Tongue (tissue), 2 donors: Measurements from ENCODE around the gene KRTAP19-8. TPM values are rescaled to one million over a fixed set of nuclear protein-coding genes. Genes with fewer than 3 reads are reported as not detected.

ENCODE experiments used
- DNase-seq: peaks from one replicate; pipeline ENCODE4 v3.0.0-alpha.2; 2015
- total RNA-seq: library from RNA; depleted of rRNA; stranded (reverse); fragments of >200 nt; gene quantifications from one replicate; pipeline ENCODE4 v1.2.3, GENCODE V29; 2014

KRTAP19-8 gene
- total RNA-seq, 1 donor from 2014 or later: not detected

GRCh38 chr21:31012133-31013089, 25.9 kb downstream of the KRTAP19-8 start:
- no peak for DNase-seq

- DNase-seq: no peak
Observed at GRCh38 chr21:31011412-31011811, 26.9 kb downstream of the KRTAP19-8 start.

GRCh38 chr21:31008355-31008754, 29.9 kb downstream of the KRTAP19-8 start:
- no peak for DNase-seq

DNA sequence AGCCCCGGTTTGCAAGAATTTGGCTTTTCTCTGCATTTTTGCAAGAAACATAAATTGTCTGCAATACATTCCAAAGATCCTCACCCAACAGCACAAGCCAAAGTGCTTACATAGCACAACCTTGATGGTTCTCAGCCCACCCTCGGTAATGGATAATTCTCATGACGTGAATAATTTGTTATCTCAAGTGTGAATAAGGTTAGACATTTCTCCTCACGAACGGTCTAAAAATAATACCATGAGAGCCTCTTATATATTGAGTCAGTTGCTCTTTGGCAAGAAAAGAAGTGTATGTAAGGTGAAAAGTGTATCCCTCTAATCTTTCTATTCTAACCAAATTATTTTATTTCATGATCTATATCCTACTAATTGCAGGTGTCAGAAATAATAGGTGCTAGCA, 33.3 kb downstream of the KRTAP19-8 start:
- no peak for DNase-seq

DNA sequence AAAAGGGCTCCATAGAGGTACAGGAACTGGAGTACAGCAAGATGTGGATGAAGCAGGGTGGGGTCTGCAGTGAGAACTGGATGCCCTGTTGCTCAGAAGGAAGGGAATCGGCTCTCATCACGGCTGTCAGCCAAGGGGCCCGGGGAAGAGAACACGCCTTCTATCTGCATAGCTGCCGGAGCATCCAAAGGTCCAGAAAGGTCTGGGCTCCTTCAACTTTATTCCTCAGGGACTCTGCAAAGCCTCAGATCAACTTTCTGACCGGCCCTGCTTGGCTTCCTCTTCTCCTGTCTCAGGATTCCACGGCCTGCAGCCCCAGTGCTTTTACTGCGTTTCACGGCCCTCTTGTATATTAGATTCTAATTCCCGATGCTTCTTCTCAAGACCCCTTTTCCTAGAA, 34.8 kb downstream of the KRTAP19-8 start:
- no peak for DNase-seq

DNA sequence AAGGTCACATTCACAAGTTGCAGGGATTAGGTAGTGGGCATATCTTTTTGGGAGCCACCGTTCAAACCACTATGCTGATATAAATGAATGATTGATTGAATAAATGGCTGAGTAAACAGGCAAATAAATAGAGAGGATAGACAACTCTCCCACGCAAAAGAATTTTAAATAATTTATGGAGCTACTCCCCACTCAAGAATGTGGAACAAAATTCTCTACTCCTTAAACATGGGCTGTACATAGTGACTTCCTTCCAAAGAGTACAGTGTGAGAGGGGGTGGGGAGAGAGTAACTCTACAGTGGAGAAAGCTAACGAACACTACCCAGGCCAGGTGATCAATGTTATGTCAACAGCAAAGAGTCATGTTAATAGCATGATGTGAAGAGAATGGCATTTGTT, 40.7 kb downstream of the KRTAP19-8 start:
- no peak for DNase-seq

GRCh38 chr21:30996728-30997127, 41.5 kb downstream of the KRTAP19-8 start:
- DNase-seq: no peak

DNA sequence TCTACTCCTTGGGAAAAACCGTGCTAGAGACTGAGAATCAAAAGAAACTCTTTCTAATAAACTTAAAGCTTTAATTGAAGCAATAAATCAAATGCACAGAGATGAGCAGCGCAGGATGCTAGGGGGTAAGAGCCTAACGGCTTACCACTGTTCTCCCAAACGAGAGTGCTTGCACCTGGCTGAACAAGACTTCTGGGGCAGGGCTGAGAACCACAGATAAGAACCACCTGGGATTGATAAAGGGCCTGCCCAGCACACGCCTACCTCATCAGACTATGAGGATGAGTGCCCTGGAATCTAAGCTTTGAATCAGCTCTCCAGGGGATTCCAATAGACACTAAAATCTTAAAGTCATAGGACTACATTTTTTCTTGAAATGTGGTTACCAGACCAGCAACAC, 43.3 kb downstream of the KRTAP19-8 start:
- DNase-seq: no peak

- no peak for DNase-seq
Observed at GRCh38 chr21:30990514-30991262, 47.6 kb downstream of the KRTAP19-8 start.

DNA sequence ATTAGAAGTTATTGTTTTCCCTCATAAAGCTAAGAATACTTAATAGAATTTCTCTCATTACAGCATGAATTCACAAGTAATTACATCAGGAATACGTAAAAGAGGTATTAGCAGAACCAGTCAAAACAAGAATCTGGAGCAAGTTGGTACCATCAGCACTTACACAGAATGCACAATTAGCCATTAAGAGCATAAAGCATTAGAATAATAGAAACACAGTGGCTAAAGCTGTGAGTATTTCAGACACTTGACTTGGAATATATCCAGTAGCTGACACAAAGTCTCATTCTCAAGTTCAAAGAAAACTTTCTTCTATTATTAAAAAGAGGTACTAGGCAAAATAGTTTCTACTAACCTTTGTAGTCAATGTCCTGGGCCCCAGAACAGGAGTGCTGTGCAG, 49.6 kb downstream of the KRTAP19-8 start:
- DNase-seq: no peak

Other genes starting within 250 kb of the KRTAP19-8 start
- gene KRTAP8-1, start 225.2 kb downstream of the KRTAP19-8 start, total RNA-seq: not detected
- gene KRTAP7-1, start 208.7 kb downstream of the KRTAP19-8 start, total RNA-seq: not detected
- not detected for gene KRTAP11-1, start 156.9 kb downstream of the KRTAP19-8 start, total RNA-seq